Keratinocyte (primary cell): ENCODE data around the gene SDK1. TPM values are rescaled to one million over a fixed set of nuclear protein-coding genes. Genes with fewer than 3 reads are reported as not detected.

Experiments used
- DNase-seq: peaks from one replicate; pipeline ENCODE4 v3.0.0-alpha.2; 2011; ENCODE audit warnings: low read depth, missing footprints, low spot score
- FAIRE-seq: peaks from 2 replicates; lab custom pipeline; 2011; peaks lifted over from hg19 to GRCh38; lab: Jason Lieb, UNC
- H2AFZ ChIP-seq: 2 replicates; pipeline ENCODE4 v1.6.0; 2012; ENCODE audit warnings: low read length, control low read depth, inconsistent platforms; ENCODE audit not compliant: control insufficient read depth
- H3K27ac ChIP-seq: 2 replicates; pipeline ENCODE4 v1.5.1; 2011; ENCODE audit warnings: low read length; ENCODE audit not compliant: control insufficient read depth, insufficient read depth
- H3K27me3 ChIP-seq: 3 replicates; pipeline ENCODE4 v1.6.0; 2011; ENCODE audit warnings: low read length; ENCODE audit not compliant: control insufficient read depth, insufficient read depth; ENCODE audit errors: extremely low read depth
- H3K36me3 ChIP-seq, 2 experiments: 2 replicates in 1 of 2; 3 replicates in 1 of 2; pipeline ENCODE4 v1.5.1; 2011; ENCODE audit warnings: low read length in 2 of 2, mild to moderate bottlenecking in 1 of 2; ENCODE audit not compliant: control insufficient read depth in 2 of 2, insufficient read depth in 2 of 2; ENCODE audit errors: extremely low read depth in 1 of 2
- H3K4me1 ChIP-seq: 3 replicates; pipeline ENCODE4 v1.5.1; 2011; ENCODE audit warnings: low read length; ENCODE audit not compliant: control insufficient read depth, insufficient read depth; ENCODE audit errors: extremely low read depth
- H3K4me2 ChIP-seq: 3 replicates; pipeline ENCODE4 v1.6.0; 2011; ENCODE audit warnings: low read depth, low read length; ENCODE audit not compliant: control insufficient read depth, insufficient read depth; ENCODE audit errors: extremely low read depth
- H3K4me3 ChIP-seq, 3 experiments: fragments of 200-600 bp in 1 of 3; sonication (generic) in 1 of 3; 2 replicates in 2 of 3; 3 replicates in 1 of 3; pipeline ENCODE4 v1.5.1; 2011 to 2016; ENCODE audit warnings: low read length in 3 of 3, mild to moderate bottlenecking in 3 of 3, control low read depth in 2 of 3, inconsistent platforms in 1 of 3, low read depth in 1 of 3, mixed read lengths in 1 of 3, mixed run types in 1 of 3, moderate library complexity in 1 of 3; ENCODE audit not compliant: control insufficient read depth in 2 of 3, insufficient read depth in 2 of 3; ENCODE audit errors: extremely low read depth in 1 of 3
- H3K79me2 ChIP-seq: 2 replicates; pipeline ENCODE4 v1.6.0; 2012; ENCODE audit warnings: low read length; ENCODE audit not compliant: control insufficient read depth, insufficient read depth
- H3K9ac ChIP-seq: 3 replicates; pipeline ENCODE4 v1.6.0; 2011; ENCODE audit warnings: low read length; ENCODE audit not compliant: control insufficient read depth, insufficient read depth; ENCODE audit errors: extremely low read depth
- H3K9me1 ChIP-seq: 3 replicates; pipeline ENCODE4 v1.6.0; 2011; ENCODE audit warnings: low read length; ENCODE audit not compliant: control insufficient read depth, insufficient read depth; ENCODE audit errors: extremely low read depth
- H3K9me3 ChIP-seq: 2 replicates; pipeline ENCODE4 v1.5.1; 2012; ENCODE audit warnings: low read depth, low read length; ENCODE audit not compliant: control insufficient read depth
- H4K20me1 ChIP-seq: 3 replicates; pipeline ENCODE4 v1.6.0; 2011; ENCODE audit warnings: low read length; ENCODE audit not compliant: control insufficient read depth, insufficient read depth; ENCODE audit errors: extremely low read depth
- CTCF ChIP-seq, 3 experiments: IDR thresholded peaks in 1 of 3; conservative IDR thresholded peaks in 1 of 3; optimal IDR thresholded peaks in 1 of 3; 2 replicates in 2 of 3; 3 replicates in 1 of 3; pipeline versions ENCODE3 to v1.5.1; 2011; ENCODE audit warnings: low read length in 3 of 3, mild to moderate bottlenecking in 3 of 3, moderate library complexity in 2 of 3, control low read depth in 1 of 3, inconsistent platforms in 1 of 3; ENCODE audit not compliant: insufficient read depth in 2 of 3; ENCODE audit errors: extremely low read depth in 1 of 3
- EZH2 ChIP-seq: IDR thresholded peaks from one replicate; pipeline ENCODE4 v1.6.1; 2012; ENCODE audit warnings: inconsistent platforms, mild to moderate bottlenecking, low read length, moderate library complexity
- dilution Hi-C: fragments of 300-500 bp; cut with MboI; formaldehyde crosslinking; loops from one replicate; pipeline ENCODE4 v1.7.0; 2020; ENCODE audit warnings: low sequenced_read_pairs; ENCODE audit not compliant: extremely low pct_ligation_motif_present
- polyA plus RNA-seq, 5 experiments: library from polyadenylated mRNA; depleted of rRNA in 3 of 5; stranded (reverse) in 3 of 5; stranded (forward) in 1 of 5; unstranded in 1 of 5; fragments of >200 nt; gene quantifications; 1 replicate in 1 of 5; 2 replicates in 3 of 5; 3 replicates in 1 of 5; pipeline versions ENCODE4 v1.2.1 to v1.2.3, GENCODE V29; 2011 to 2012; ENCODE audit warnings: missing spikeins in 2 of 5, low read depth in 1 of 5, low replicate concordance in 1 of 5

SDK1 gene
- polyA plus RNA-seq, 1 donor (not counting 4 experiments of a cell fraction or from before 2014, with no cell fraction given), result 0.66 TPM

GRCh38 chr7:4133491-4134044 is 832.5 kb downstream of the SDK1 start:
- FAIRE-seq (no peak), DNase-seq (no peak)
- Histone ChIP-seq H3K36me3 (no peaks in the 10 kb centered on the region), H3K4me2 (no peak overlapping the region), H2AFZ (no peak overlapping the region), H4K20me1 (no peaks in the 10 kb centered on the region), H3K9me3 (no peaks in the 10 kb centered on the region), H3K79me2 (no peaks in the 10 kb centered on the region), H3K27ac (no peak overlapping the region), H3K9me1 (no peaks in the 10 kb centered on the region), H3K4me1 (no peaks in the 10 kb centered on the region), H3K27me3 (no peaks in the 10 kb centered on the region), H3K9ac (no peak overlapping the region), H3K4me3 (no peak overlapping the region)
- dilution Hi-C loops, result no loop called here
- no peak for TF ChIP-seq EZH2
- no peak for TF ChIP-seq CTCF (optimal IDR thresholded peaks at IDR 0.05 in 1 of 3, IDR thresholded peaks at IDR 0.05 in 1 of 3, conservative IDR thresholded peaks at IDR 0.05 in 1 of 3; ENCODE audit: extremely low read depth in 1 of 3, insufficient read depth in 2 of 3, low read length in 3 of 3)

GRCh38 chr7:4134204-4134603 is 833.2 kb downstream of the SDK1 start:
- FAIRE-seq (no peak), DNase-seq (no peak)
- H3K9me3 ChIP-seq, result no peaks in the 10 kb centered on the region
- H3K79me2 ChIP-seq, result no peaks in the 10 kb centered on the region
- H3K27ac ChIP-seq, result no peak overlapping the region
- H3K9ac ChIP-seq, result no peak overlapping the region
- H3K36me3 ChIP-seq, result no peaks in the 10 kb centered on the region
- dilution Hi-C loops, result no loop called here
- H4K20me1 ChIP-seq, result no peaks in the 10 kb centered on the region
- H3K9me1 ChIP-seq, result no peaks in the 10 kb centered on the region
- H3K27me3 ChIP-seq, result no peaks in the 10 kb centered on the region
- no peak overlapping the region for H2AFZ ChIP-seq
- no peaks in the 10 kb centered on the region for H3K4me1 ChIP-seq
- H3K4me2 ChIP-seq, result no peak overlapping the region
- no peak overlapping the region for H3K4me3 ChIP-seq
- no peak for TF ChIP-seq CTCF (optimal IDR thresholded peaks at IDR 0.05 in 1 of 3, IDR thresholded peaks at IDR 0.05 in 1 of 3, conservative IDR thresholded peaks at IDR 0.05 in 1 of 3; ENCODE audit: extremely low read depth in 1 of 3, insufficient read depth in 2 of 3, low read length in 3 of 3)
- no peak for TF ChIP-seq EZH2
